ENCODE results near the gene CCDC142. TPM values are rescaled to one million over a fixed set of nuclear protein-coding genes. Genes with fewer than 3 reads are reported as not detected.

CCDC142 gene
- total and polyA plus RNA-seq, 9 of the 15 experiments (the other 6 are each of a cell fraction or from before 2014, with no cell fraction given): 0.55 to 11.7 (median 7.2) TPM

DNA sequence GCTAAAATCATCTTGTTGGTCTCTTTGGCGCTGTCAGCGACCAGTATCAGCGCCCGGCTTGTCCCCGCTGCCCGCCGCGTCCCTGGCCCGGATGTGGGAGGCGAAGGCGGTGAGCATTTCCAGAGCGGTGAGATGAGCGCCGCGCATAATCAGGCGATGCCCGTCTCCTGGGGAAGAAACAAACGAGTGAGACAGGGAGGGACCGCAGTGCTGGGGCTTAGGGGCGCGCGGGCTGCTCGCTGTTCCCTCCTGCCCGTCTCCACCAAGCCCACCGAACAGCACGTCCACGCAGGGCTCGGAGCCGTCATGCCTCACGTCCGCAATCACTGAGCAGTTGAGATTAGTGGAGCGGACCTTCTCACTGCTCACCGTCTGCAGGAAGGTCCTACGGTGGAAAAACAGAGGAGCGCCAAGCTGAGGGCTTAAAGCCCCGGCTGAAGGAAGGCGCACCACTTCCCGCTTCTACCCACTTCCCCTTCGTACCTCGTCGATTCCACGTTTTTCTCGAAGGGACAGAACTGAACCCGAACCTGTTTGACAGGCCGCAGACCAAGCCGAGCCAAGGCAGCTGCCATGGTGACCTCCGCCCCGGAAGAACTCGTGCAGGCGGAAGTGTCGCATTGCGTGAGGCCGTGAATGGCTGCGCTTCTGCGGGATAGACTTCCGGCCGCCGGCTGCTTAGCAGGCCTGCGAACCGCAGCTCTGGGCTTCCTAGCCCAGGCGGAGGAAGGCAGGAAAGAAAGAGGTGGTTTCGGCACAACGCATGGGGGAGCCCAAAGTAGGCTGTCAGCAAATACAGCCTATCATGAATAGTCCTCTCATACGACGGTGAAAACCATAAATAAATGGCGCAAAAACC, 10.5 kb downstream of the CCDC142 start, which contains the start of gene MRPL53 (continued):
- TF ChIP-seq, protein P1, sequence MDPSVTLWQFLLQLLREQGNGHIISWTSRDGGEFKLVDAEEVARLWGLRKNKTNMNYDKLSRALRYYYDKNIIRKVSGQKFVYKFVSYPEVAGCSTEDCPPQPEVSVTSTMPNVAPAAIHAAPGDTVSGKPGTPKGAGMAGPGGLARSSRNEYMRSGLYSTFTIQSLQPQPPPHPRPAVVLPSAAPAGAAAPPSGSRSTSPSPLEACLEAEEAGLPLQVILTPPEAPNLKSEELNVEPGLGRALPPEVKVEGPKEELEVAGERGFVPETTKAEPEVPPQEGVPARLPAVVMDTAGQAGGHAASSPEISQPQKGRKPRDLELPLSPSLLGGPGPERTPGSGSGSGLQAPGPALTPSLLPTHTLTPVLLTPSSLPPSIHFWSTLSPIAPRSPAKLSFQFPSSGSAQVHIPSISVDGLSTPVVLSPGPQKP (CRISPR knock-in tag; IDR thresholded peaks at IDR 0.05): no peak
- TF ChIP-seq MTA1 (IDR thresholded peaks at IDR 0.05; ENCODE audit: borderline replicate concordance) (no peak), MXI1 (IDR thresholded peaks at IDR 0.05; ENCODE audit: low read depth, low read length) (0 out of 2 replicates have a peak, but pooled peaks have one; percentile 30), CAMTA2 (CRISPR knock-in tag; conservative IDR thresholded peaks at IDR 0.05) (no peak), ATF7 (IDR thresholded peaks at IDR 0.05) (peak; percentile 55), HCFC1 (IDR thresholded peaks at IDR 0.05; ENCODE audit: low read depth, low read length) (peak; percentile 84)
- TF ChIP-seq, protein P2, sequence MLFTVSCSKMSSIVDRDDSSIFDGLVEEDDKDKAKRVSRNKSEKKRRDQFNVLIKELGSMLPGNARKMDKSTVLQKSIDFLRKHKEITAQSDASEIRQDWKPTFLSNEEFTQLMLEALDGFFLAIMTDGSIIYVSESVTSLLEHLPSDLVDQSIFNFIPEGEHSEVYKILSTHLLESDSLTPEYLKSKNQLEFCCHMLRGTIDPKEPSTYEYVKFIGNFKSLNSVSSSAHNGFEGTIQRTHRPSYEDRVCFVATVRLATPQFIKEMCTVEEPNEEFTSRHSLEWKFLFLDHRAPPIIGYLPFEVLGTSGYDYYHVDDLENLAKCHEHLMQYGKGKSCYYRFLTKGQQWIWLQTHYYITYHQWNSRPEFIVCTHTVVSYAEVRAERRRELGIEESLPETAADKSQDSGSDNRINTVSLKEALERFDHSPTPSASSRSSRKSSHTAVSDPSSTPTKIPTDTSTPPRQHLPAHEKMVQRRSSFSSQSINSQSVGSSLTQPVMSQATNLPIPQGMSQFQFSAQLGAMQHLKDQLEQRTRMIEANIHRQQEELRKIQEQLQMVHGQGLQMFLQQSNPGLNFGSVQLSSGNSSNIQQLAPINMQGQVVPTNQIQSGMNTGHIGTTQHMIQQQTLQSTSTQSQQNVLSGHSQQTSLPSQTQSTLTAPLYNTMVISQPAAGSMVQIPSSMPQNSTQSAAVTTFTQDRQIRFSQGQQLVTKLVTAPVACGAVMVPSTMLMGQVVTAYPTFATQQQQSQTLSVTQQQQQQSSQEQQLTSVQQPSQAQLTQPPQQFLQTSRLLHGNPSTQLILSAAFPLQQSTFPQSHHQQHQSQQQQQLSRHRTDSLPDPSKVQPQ (CRISPR knock-in tag; IDR thresholded peaks at IDR 0.05; ENCODE audit: borderline replicate concordance): no peak
- TF ChIP-seq, protein P3, sequence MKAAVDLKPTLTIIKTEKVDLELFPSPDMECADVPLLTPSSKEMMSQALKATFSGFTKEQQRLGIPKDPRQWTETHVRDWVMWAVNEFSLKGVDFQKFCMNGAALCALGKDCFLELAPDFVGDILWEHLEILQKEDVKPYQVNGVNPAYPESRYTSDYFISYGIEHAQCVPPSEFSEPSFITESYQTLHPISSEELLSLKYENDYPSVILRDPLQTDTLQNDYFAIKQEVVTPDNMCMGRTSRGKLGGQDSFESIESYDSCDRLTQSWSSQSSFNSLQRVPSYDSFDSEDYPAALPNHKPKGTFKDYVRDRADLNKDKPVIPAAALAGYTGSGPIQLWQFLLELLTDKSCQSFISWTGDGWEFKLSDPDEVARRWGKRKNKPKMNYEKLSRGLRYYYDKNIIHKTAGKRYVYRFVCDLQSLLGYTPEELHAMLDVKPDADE (conservative IDR thresholded peaks at IDR 0.05; ENCODE audit: control insufficient read depth, low read depth, low read length): peak; percentile 75; the same call in 1 of the 2 replicates
- TF ChIP-seq, protein P4, sequence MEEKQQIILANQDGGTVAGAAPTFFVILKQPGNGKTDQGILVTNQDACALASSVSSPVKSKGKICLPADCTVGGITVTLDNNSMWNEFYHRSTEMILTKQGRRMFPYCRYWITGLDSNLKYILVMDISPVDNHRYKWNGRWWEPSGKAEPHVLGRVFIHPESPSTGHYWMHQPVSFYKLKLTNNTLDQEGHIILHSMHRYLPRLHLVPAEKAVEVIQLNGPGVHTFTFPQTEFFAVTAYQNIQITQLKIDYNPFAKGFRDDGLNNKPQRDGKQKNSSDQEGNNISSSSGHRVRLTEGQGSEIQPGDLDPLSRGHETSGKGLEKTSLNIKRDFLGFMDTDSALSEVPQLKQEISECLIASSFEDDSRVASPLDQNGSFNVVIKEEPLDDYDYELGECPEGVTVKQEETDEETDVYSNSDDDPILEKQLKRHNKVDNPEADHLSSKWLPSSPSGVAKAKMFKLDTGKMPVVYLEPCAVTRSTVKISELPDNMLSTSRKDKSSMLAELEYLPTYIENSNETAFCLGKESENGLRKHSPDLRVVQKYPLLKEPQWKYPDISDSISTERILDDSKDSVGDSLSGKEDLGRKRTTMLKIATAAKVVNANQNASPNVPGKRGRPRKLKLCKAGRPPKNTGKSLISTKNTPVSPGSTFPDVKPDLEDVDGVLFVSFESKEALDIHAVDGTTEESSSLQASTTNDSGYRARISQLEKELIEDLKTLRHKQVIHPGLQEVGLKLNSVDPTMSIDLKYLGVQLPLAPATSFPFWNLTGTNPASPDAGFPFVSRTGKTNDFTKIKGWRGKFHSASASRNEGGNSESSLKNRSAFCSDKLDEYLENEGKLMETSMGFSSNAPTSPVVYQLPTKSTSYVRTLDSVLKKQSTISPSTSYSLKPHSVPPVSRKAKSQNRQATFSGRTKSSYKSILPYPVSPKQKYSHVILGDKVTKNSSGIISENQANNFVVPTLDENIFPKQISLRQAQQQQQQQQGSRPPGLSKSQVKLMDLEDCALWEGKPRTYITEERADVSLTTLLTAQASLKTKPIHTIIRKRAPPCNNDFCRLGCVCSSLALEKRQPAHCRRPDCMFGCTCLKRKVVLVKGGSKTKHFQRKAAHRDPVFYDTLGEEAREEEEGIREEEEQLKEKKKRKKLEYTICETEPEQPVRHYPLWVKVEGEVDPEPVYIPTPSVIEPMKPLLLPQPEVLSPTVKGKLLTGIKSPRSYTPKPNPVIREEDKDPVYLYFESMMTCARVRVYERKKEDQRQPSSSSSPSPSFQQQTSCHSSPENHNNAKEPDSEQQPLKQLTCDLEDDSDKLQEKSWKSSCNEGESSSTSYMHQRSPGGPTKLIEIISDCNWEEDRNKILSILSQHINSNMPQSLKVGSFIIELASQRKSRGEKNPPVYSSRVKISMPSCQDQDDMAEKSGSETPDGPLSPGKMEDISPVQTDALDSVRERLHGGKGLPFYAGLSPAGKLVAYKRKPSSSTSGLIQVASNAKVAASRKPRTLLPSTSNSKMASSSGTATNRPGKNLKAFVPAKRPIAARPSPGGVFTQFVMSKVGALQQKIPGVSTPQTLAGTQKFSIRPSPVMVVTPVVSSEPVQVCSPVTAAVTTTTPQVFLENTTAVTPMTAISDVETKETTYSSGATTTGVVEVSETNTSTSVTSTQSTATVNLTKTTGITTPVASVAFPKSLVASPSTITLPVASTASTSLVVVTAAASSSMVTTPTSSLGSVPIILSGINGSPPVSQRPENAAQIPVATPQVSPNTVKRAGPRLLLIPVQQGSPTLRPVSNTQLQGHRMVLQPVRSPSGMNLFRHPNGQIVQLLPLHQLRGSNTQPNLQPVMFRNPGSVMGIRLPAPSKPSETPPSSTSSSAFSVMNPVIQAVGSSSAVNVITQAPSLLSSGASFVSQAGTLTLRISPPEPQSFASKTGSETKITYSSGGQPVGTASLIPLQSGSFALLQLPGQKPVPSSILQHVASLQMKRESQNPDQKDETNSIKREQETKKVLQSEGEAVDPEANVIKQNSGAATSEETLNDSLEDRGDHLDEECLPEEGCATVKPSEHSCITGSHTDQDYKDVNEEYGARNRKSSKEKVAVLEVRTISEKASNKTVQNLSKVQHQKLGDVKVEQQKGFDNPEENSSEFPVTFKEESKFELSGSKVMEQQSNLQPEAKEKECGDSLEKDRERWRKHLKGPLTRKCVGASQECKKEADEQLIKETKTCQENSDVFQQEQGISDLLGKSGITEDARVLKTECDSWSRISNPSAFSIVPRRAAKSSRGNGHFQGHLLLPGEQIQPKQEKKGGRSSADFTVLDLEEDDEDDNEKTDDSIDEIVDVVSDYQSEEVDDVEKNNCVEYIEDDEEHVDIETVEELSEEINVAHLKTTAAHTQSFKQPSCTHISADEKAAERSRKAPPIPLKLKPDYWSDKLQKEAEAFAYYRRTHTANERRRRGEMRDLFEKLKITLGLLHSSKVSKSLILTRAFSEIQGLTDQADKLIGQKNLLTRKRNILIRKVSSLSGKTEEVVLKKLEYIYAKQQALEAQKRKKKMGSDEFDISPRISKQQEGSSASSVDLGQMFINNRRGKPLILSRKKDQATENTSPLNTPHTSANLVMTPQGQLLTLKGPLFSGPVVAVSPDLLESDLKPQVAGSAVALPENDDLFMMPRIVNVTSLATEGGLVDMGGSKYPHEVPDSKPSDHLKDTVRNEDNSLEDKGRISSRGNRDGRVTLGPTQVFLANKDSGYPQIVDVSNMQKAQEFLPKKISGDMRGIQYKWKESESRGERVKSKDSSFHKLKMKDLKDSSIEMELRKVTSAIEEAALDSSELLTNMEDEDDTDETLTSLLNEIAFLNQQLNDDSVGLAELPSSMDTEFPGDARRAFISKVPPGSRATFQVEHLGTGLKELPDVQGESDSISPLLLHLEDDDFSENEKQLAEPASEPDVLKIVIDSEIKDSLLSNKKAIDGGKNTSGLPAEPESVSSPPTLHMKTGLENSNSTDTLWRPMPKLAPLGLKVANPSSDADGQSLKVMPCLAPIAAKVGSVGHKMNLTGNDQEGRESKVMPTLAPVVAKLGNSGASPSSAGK (IDR thresholded peaks at IDR 0.05): peak; percentile 56; the same call in 1 of the 2 replicates

Data from K562 (cell line).